Measurements from ENCODE around the gene NR5A2.
A peak's percentile ranks its signal among the peaks of the same experiment; 100 is the strongest.

NR5A2 gene

DNA sequence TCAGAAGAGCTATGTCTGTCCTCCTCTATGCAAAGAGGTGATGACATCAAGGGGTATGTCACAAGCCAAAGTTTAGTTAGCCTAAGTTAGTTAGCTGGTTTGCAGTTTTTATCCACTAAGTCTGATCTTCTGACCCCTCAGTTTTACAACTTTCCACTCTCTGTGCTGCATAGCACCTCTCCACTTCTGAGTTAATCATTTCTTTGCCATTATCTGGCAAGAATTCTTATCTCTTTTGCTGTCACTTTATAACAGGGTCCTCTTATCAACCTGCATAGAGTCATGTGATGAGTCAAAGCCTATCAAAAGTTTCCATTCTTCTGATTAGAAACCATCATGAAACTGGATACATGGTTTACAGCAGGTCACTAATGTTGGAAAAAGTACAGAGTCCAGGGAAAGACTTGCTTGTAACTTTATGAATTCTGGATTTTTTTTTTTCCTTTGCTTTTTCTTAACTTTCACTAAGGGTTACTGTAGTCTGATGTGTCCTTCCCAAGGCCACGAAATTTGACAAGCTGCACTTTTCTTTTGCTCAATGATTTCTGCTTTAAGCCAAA is at the start of gene NR5A2:
NR5A2 (plus strand) TSS at position 447 of the 560 bp plus-strand sequence. CDS start 138 bp downstream, outside the sequence.
- FAIRE-seq = peak; percentile 97

DNA sequence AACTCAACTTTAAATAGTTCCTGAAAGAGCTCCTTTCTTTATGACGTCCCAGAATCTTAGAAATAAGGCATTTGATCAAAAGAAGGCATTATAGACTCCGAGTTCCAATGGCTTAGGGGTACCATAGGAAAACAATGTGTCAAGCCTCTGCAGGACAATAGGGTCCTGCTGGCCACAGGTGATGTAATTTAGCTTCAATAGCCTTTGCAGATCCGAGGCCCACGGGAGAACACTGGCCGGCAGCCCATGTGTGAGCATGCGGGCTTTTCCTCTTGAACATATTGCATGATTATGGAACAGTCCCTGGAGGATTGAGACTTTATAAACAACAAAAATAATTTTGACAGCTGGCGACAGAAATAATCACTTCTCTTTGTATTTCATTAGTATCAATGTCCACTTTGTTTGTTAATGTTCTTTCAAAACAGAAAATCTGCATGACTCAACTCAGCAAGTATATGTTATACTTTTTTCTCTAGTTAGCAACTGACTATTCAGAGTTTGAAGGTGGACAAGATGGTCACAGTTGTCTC is 49.0 kb upstream of the NR5A2 start:
- FAIRE-seq = no peak

GRCh38 chr1:199979071-199979470 is 48.4 kb upstream of the NR5A2 start:
- FAIRE-seq = no peak

DNA sequence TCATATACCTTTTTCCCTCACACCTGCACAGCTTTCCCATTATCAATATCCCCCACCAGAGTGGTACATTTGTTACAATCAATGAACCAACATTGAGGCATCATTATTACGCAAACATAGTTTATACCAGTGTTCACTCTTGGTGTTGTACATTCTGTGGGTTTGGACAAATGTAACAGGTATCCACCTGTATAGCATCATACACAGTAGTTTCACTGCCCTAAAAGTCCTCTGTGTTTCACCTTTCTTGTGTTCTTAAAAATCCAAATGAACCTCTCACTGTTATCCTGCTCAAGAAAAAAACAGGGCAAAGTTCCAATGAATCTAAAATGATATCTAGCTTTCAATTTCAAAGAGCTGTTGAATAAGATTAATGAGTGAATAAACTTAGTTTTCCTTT is 45.9 kb upstream of the NR5A2 start:
- no peak for FAIRE-seq

- no peak for FAIRE-seq
Observed at GRCh38 chr1:199982606-199983005, 44.9 kb upstream of the NR5A2 start.

- FAIRE-seq = no peak
Observed at GRCh38 chr1:199983531-199983930, 44.0 kb upstream of the NR5A2 start.

- FAIRE-seq = no peak
Observed at GRCh38 chr1:199995096-199995685, 32.3 kb upstream of the NR5A2 start.

DNA sequence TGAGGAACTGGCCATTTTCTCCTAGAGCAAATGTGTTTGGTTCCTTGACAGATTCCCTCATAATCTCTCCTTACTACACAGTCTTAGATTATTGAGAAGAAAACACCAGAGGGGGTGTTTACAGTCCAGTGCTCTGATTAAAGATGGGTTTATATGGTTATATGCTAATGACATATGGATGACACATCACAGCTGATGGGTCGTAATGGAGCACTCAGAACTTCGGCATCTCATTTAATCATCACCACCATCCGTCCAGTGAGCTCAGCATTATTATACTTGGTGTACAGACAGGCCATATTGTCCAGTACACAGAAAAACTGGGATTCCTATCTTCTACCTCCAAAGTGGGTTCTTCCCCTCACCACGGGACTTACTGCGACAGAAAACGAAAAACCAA is 22.3 kb upstream of the NR5A2 start:
- no peak for FAIRE-seq

- no peak for FAIRE-seq
Observed at GRCh38 chr1:200006711-200007110, 20.8 kb upstream of the NR5A2 start.

DNA sequence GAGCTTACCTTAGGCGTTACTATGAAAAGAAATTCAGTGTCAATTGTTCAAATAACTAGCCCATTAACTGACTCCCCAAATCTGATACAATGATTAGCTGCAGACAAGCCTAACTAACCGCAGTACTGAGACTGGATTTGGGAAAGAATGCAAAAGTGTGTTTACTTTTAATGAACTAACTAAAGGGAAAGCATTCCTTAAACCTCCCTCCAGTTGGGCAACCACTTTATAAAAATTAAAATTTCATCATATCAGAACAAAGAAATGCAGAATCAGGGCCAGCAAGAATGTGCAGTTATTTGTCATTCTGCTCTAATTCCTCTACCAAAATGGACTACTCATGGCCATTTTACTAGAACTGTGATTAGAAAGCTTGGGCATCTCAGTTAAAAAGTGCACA is 11.7 kb upstream of the NR5A2 start:
- FAIRE-seq = no peak

DNA sequence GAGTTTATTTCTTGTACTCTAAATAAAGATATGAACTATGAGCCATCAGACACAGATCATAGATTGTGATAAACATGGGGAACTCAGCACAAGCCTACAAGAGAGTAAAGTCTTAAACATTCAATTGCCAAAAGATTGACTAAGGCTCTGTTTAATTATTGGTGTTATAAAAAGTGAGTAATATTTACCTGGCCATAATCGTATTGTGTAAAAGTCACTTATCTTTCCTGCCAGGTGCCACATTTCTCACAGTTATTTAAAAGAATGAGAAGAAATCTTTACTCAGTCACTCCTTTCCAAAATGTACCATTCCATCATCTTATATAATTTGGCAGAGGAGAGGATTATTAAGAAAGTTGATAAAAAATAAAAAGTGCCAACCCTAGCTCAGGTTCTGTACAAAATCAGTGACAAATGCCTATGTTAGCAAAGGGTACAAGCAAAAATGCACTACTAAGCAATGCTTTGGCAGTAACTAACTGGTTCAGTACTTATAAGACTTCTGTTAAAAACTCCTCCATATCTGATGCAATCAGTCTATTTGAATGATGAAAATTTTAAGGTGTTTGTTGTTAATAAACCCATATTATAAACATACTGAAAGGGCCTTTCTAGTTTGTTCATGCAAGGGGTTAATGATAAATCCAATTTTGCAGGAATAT is 5.8 kb upstream of the NR5A2 start:
- peak; percentile 69 for FAIRE-seq

DNA sequence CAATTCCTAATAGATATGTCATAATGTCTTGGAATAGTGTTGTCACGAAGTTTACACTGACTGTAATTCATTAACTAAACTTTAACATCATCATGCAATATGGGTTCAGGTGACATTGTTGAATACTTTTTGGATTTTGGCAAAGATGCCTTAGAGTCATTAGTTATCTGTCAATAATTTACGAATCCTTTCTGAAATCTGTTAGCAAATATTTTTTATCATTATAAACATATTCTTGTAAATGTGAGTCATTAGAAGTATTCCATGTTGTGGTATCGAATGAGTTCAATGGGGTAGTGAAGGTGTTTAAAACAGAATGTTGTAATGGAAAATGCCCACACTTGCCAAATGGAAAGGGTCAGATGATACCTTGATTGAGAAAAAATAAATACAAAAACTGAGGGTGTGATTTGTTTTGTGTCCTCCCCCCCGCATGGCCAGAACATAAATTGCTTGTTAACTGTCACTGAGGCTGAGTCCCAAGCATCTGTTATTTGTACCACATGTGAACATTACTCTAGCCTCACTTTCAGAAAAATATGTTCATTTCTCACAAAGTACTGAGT is 5.2 kb upstream of the NR5A2 start:
- no peak for FAIRE-seq

GRCh38 chr1:200028586-200029034 is 1.1 kb downstream of the NR5A2 start:
- no peak for FAIRE-seq

DNA sequence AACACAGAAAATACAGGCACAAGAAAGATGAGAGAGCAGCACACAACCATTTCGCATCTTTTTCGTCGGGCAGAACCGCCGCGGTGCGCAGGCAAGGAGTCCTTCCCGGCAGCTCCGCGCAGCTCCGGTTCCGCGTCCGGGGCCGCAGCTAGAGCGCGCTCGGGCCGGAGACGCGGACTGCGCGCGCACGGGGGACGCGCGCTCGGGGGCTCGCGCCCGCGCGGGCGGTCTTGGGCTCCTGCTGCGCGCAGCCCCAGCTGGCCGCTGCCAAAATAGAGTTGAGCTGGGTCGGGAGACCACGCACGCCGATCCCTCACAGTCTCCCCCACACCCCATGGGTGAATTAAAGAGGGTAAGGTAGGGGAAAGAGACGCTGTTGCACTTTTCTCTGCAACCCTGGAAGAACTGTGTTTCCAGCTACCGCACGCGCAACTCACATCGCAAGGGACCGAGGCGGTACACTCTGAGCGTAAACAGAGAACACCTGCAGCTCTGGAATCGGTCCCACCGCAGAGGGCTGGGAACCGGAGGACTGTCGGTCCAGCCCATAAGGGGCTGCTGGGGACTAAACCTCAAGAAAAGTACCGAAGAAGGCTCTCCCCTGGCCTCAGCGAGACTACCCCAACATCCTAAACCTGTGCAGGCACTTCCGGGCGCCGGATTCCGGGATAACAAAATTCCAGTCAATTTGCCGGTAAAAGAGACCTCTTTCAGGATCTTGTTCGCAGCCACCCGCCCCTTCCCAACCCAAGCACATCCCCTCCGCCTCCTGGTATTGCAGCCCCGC is 1.7 kb downstream of the NR5A2 start:
- FAIRE-seq = no peak

DNA sequence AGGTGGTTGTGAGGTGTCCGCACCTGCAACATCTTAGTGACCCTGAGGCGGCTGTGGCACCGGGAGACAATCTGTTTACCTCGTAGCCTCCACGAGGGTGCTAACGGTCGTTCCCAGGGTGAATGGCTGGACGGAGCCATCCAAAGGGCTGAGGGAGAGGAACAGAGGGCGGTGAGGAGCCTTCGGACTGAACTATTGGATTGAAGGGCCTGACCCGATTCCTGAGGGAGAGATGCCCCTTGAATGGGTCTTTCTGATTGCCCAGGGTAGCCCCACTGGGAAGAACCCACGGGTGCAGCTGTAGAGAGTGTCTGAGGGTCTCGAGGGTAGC is 2.3 kb downstream of the NR5A2 start:
- FAIRE-seq = no peak

DNA sequence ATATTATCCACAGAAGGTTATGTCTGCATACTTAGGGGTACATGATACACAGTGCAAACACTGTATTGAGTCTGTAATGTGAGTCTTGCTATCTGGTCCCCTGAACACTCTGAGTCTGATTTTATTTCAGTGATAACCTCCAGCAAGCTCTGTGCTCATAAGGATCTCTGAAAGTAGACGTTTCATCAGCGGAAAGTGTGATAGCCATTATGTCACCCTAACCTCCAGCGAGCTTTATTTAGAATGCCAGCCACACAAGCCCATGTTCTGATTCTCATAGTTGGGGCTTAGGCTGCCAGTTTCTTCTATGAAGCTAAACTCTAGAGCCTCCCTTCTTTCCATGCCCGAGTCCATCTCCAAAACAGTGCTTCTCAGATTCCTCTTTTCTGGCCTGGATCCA is 3.3 kb downstream of the NR5A2 start:
- no peak for FAIRE-seq

- FAIRE-seq = no peak
Observed at GRCh38 chr1:200033511-200034261, 6.2 kb downstream of the NR5A2 start.

- FAIRE-seq = no peak
Observed at GRCh38 chr1:200034262-200034557, 6.7 kb downstream of the NR5A2 start.

GRCh38 chr1:200034761-200035396 is 7.4 kb downstream of the NR5A2 start:
- no peak for FAIRE-seq

GRCh38 chr1:200035397-200035955 is 8.0 kb downstream of the NR5A2 start:
- FAIRE-seq = no peak

GRCh38 chr1:200035956-200036618 is 8.6 kb downstream of the NR5A2 start:
- no peak for FAIRE-seq
